Gastrocnemius medialis (tissue), 4 donors: ENCODE data around the gene ZNF70.

Experiments
- POLR2A ChIP-seq, 2 donors: fragments of 450-650 bp; IDR thresholded peaks; one replicate each; pipeline ENCODE4 v1.6.1; 2017; ENCODE audit warnings: antibody characterized with exemption in 2 of 2, mild to moderate bottlenecking in 2 of 2, moderate library complexity in 2 of 2
- TF ChIP-seq, protein P1 (sequence below), 5 experiments: fragments of 450-650 bp in 3 of 5; fragments of 200-600 bp in 2 of 5; sonication (generic) in 2 of 5; IDR thresholded peaks in 4 of 5; conservative IDR thresholded peaks in 1 of 5; 1 replicate in 4 of 5; 2 replicates in 1 of 5; pipeline ENCODE4 v1.5.1; 2016 to 2019; ENCODE audit warnings: antibody characterized with exemption in 5 of 5, mild to moderate bottlenecking in 3 of 5, moderate library complexity in 3 of 5

- TF ChIP-seq POLR2A (IDR thresholded peaks at IDR 0.05) = no peak
- TF ChIP-seq, protein P1, sequence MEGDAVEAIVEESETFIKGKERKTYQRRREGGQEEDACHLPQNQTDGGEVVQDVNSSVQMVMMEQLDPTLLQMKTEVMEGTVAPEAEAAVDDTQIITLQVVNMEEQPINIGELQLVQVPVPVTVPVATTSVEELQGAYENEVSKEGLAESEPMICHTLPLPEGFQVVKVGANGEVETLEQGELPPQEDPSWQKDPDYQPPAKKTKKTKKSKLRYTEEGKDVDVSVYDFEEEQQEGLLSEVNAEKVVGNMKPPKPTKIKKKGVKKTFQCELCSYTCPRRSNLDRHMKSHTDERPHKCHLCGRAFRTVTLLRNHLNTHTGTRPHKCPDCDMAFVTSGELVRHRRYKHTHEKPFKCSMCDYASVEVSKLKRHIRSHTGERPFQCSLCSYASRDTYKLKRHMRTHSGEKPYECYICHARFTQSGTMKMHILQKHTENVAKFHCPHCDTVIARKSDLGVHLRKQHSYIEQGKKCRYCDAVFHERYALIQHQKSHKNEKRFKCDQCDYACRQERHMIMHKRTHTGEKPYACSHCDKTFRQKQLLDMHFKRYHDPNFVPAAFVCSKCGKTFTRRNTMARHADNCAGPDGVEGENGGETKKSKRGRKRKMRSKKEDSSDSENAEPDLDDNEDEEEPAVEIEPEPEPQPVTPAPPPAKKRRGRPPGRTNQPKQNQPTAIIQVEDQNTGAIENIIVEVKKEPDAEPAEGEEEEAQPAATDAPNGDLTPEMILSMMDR (IDR thresholded peaks at IDR 0.05 in 4 of 5, conservative IDR thresholded peaks at IDR 0.05 in 1 of 5) = no peak
These were observed 45.6 kb downstream of the ZNF70 start for GRCh38 chr22:23705358-23705757.
